HL-60/S4 treated with retinoic acid at 250 ng/mL for 4 days and 3 days (cell line): Measurements from ENCODE around the gene E2F3.
"Not testable (repeated sequence)": the region's sequence is repeated elsewhere in the genome, so short reads cannot be mapped to it uniquely, and the experiment has no call there.

Source experiments
- in situ Hi-C: fragments of 300-500 bp; cut with MboI; formaldehyde crosslinking; loops from 2 replicates; pipeline ENCODE4 v1.7.0; 2022; ENCODE audit warnings: low sequenced_read_pairs

The E2F3 gene

DNA sequence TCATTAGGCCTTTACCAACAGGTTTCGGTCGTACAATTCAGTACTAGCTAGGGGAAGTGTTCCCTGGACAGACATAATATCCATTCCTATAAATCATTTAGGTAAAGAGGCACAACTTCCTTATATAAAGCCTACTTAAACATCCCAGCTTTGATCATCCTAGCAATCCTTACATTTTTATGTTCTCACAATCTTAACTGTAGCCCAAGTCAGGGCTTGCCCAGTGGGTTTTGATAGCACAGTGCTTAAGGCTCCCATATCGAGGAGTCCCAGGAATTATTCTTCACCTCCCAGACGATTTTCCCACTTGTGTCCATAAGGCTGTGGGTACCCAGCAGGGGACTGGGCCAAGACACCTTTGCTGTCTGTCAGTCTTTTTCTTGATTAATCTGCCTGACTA lies 63.2 kb downstream of the E2F3 start:
- in situ Hi-C loops, result no loop called here

DNA sequence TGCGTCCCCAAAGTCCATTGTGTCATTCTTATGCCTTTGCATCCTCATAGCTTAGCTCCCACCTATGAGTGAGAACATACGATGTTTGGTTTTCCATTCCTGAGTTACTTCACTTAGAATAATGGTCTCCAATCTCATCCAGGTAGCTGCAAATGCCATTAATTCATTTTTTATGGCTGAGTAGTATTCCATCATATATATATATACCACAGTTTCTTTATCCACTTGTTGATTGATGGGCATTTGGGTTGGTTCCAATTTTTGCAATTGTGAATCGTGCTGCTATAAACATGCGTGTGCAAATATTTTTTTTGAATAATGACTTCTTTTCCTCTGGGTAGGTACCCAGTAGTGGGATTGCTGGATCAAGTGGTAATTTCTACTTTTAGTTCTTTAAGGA lies 63.9 kb downstream of the E2F3 start:
- in situ Hi-C loops, result not testable (repeated sequence)

GRCh38 chr6:20467437-20467836 lies 65.8 kb downstream of the E2F3 start:
- in situ Hi-C loops, result no loop called here

- in situ Hi-C loops, result no loop called here
Measured at GRCh38 chr6:20468209-20468608, 66.5 kb downstream of the E2F3 start.

DNA sequence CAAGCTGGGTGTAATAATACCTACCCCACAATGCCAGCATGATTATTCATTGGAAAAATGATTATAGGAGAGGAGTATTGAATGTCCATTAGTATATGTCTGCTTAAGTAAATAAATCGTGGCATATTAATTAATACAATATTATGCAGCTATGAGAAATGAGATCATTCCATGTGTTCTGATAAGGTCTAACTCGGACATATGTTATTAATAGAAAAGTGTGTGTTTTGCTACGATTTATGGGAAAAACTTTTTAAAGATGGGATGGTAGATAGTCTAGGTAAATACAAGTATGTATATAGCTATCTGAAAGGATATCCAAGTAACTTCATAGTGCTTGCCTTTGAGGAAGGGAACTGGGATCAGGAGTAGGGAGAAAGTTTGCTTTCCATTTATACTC lies 71.1 kb downstream of the E2F3 start:
- in situ Hi-C loops, result no loop called here

GRCh38 chr6:20473518-20473917 lies 71.8 kb downstream of the E2F3 start:
- in situ Hi-C loops, result no loop called here

DNA sequence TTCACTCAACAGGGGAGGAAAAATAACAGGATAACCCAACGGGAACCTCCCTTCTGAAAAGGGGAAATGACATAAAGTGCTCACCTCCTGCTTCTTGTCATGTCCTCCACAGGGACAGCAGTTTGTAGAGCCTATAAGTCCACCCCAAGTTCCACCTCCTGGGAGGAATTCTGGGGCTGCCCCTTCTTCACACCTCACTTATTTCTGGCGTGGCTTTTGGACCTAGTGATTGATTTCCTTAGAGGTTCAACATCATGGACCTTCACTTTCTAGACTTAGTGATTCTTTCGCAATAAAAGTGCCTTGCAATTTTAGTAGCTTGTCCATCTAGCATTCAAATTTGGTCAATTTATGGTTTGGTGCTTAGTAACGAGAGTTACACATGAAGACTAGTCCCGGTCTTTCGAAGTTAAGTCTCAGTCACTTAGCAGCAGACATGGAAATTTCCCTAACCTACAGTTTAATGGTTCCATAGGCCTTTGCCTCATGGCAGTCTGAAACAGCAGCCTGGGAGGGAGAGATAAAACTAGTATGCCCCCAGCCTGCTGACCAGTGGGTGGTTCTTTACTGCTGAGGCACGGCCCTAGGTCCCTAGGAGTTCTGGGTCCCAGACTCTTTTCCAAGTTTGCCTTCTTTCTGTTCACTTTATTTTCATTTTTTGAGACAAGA lies 73.3 kb downstream of the E2F3 start:
- in situ Hi-C loops, result no loop called here

DNA sequence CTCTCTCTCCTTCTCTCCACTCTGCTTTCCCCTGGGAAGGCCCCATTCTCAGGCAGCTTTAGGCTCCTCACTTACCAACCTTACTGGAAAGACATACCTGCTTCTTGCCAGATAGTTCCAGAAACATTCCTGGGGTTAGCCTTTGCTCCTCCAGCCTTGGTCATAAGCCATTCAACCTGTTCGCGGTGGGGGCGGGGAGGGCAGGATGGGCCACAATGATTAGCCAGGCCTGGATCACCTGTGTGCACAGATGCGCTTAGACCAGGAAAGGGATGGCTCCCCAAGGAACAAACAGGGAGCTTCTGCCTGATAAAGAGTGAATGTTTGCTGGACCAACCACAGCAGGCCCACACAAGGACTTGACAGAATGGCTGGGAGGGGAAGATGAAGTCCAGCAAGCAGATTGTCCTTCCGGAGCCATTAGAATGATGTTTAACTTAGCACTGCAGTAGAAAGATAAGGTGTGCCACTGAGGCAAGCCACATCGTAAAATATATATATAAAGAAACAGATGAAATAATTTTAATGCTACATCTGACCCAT lies 74.9 kb downstream of the E2F3 start:
- in situ Hi-C loops, result no loop called here

- in situ Hi-C loops, result no loop called here
Measured at GRCh38 chr6:20477485-20477884, 75.8 kb downstream of the E2F3 start.

DNA sequence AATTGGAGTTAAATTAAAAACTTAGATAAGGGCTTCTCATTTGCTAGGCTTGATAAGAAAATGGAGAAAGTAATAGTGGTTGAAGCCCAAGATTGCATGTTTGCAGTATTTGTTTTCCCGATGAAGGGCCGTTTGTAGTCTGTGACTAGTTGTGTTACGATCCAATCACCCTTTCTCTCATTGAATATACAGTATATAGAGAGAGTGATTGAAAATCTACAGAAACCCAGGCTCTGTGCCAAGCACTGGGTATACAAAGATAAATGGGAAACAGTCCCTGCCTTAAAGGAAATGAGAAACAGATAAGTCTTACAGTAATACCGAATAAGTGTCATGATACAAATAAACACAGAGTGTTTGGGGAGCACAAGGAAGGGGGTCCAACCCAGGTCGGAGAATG lies 77.4 kb downstream of the E2F3 start:
- in situ Hi-C loops, result no loop called here

DNA sequence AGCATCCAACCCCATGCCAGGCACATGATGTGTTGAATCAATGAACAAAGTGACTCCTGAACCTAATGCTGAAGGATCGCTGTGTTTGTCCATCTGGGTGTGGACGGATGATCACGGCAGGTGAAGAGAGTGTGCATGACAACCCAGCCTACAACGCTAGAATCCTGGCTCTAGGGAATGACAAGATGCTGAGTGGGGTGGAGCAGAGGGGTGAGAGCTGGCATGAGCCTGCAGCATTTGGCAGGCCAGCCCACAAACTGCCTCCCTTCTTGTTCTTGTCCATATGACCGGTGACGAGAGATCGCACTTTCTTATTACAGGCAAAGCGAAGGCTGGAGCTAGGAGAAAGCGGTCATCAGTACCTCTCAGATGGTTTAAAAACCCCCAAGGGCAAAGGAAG lies 77.8 kb downstream of the E2F3 start:
- in situ Hi-C loops, result no loop called here

- in situ Hi-C loops, result no loop called here
Measured at GRCh38 chr6:20481281-20481680, 79.6 kb downstream of the E2F3 start.

DNA sequence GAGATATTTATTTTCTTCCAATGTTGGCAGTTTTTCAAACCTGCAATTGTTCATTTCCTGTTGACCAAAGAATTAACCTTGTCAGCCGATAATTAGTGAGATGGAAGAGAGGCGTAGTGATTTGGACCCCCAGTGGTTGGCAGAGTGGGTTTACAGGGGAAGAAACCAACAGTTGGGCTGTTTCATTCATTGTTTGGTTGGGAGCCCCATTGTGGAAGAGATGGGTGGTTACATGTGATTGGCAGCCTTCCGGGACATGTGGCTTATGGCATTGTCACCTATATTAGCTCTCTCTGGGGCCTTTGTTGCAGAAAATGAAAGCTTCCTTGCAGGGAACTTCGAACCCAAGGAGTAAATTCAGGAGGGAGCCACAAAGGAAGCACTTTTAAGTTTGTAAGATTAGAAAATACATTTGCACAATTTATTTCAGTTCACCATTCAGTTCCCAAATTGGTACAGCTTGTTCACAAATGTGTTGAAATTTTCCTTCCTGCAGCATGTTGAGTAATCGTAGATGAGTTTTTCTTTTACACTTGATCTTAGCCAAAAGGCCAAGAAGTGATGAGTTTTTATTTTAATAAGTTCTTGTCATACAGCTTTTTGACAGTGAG lies 82.3 kb downstream of the E2F3 start:
- in situ Hi-C loops, result no loop called here

- in situ Hi-C loops, result no loop called here
Measured at GRCh38 chr6:20486641-20487040, 85.0 kb downstream of the E2F3 start.

GRCh38 chr6:20487669-20488375 lies 86.1 kb downstream of the E2F3 start:
- in situ Hi-C loops, result no loop called here

DNA sequence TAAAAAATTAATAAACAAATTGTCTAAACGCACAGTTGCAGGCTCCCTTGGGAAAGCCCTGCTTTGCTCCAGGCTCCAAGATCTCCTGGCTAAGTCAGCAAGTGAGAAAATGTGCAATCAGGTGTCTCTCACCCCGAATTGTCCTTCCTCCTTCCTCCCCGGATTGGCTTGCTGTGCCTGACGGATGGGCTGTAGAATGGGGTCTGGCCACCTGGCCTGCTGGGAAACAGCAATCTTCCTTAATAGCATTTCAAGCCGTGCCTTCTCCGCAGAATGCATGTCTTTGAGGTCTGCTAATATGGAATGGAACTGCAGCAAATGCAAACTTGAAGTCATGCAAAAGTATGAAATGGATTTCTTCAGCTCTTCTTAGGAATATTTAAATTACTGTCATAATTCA lies 88.9 kb downstream of the E2F3 start:
- in situ Hi-C loops, result no loop called here

- in situ Hi-C loops, result no loop called here
Measured at GRCh38 chr6:20492099-20492498, 90.4 kb downstream of the E2F3 start.

GRCh38 chr6:20497216-20498040 lies 95.7 kb downstream of the E2F3 start:
- in situ Hi-C loops, result no loop called here

- in situ Hi-C loops, result no loop called here
Measured at GRCh38 chr6:20498041-20498385, 96.3 kb downstream of the E2F3 start.

GRCh38 chr6:20509212-20509611 lies 107.5 kb downstream of the E2F3 start:
- in situ Hi-C loops, result no loop called here

DNA sequence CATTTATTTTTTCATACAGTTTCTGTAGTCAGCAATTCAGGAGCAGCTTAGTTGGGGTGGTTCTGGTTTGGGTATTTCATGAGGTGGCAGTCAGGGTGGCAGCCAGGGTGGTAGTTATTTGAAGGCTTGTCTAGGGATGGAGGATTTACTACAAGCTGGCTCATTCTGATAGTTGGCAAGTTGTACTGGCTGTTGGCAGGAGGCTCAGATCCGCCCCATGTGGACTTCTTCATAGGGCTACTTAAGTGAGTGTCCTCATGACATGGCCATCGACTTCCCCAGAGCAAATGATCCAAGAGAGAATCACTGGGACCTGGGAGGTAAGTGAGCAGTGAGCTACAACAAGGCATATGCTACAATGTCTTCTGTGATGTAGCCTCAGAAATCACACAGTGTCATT lies 110.2 kb downstream of the E2F3 start:
- in situ Hi-C loops, result no loop called here
